Stimulated activated naive CD8-positive, alpha-beta T cell treated with anti-CD3 and anti-CD28 coated beads, Interleukin-15, amount 100 ng/mL, for 72 hours (primary cell): Measurements from ENCODE around the gene STRA6.

Experiments used
- ATAC-seq: fragments of 150-1000 bp; cut with Tn5 transposase; 2 replicates; pipeline ENCODE4 v1.10.0; 2021; ENCODE audit warnings: mild to moderate bottlenecking, moderate library complexity
- DNase-seq, 2 donors: peaks; one replicate each; pipeline ENCODE4 v3.0.0; 2021 to 2022
- H3K27ac Mint-ChIP-seq, 2 donors: one replicate each; pipeline ENCODE4 v1.8.0; 2022; ENCODE audit warnings: mild to moderate bottlenecking in 2 of 2, mixed read lengths in 2 of 2, moderate library complexity in 2 of 2
- H3K27me3 Mint-ChIP-seq: one replicate; pipeline ENCODE4 v1.8.0; 2022; ENCODE audit warnings: mixed read lengths
- H3K4me1 Mint-ChIP-seq: one replicate; pipeline ENCODE4 v1.8.0; 2022; ENCODE audit warnings: mild to moderate bottlenecking, mixed read lengths
- H3K4me3 Mint-ChIP-seq, 2 donors: one replicate each; pipeline ENCODE4 v1.8.0; 2022; ENCODE audit warnings: mild to moderate bottlenecking in 2 of 2, mixed read lengths in 2 of 2, moderate library complexity in 1 of 2
- H3K9me3 Mint-ChIP-seq, 2 donors: one replicate each; pipeline ENCODE4 v1.8.0; 2022; ENCODE audit warnings: mixed read lengths in 2 of 2

STRA6 gene

GRCh38 chr15:74202452-74203401 is at the start of gene STRA6:
Gene STRA6 (minus strand): TSS chr15:74202787. CDS start chr15:74202267, 520 bp downstream.
- H3K27ac Mint-ChIP-seq: peak within 1 kb of the TSS; percentile 55 to 85
- ATAC-seq: peak; percentile 55
- no peaks in the 10 kb centered on the region for H3K9me3 Mint-ChIP-seq

DNA sequence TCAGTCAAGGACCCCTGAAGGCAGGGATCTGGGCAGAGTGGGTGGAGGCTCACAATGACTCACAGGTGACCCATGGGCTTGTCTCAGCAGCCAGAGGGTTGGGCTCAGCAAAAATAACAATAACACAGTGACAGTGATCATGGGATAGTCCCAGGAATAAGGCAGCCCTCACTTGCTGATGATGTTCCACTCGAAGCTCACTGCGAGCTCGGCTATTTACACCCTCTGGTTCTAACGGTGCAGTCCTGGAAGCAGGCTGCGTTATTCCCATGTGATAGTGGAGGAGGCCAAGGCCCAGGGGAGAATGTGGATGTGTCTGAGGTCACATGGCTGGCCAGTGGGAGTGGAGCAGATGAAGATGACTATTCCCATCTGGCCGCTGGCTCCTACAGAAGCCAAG is 49.7 kb upstream of the STRA6 start:
- no peak for DNase-seq
- Mint-ChIP-seq H3K9me3 (no peaks in the 10 kb centered on the region), H3K4me3 (no peak overlapping the region), H3K27me3 (peaks cover 11% of the 10 kb centered on the region), H3K27ac (no peak overlapping the region), H3K4me1 (no peaks in the 10 kb centered on the region)
- no peak for ATAC-seq

More at GRCh38 chr15:74202452-74203401, at the start of gene STRA6:
- H3K27me3 Mint-ChIP-seq: peaks cover 14% of the 10 kb centered on the region
- H3K4me1 Mint-ChIP-seq: peaks cover 33% of the 10 kb centered on the region
- DNase-seq: no peak
- no peak within 1 kb of the TSS for H3K4me3 Mint-ChIP-seq

GRCh38 chr15:74251131-74251811 is 48.7 kb upstream of the STRA6 start:
- DNase-seq (no peak), ATAC-seq (no peak)
- Mint-ChIP-seq H3K27ac (no peak overlapping the region), H3K27me3 (peaks cover 11% of the 10 kb centered on the region), H3K9me3 (no peaks in the 10 kb centered on the region), H3K4me1 (no peaks in the 10 kb centered on the region), H3K4me3 (no peak overlapping the region)

- ATAC-seq (no peak), DNase-seq (no peak)
- no peaks in the 10 kb centered on the region for H3K9me3 Mint-ChIP-seq
- no peak overlapping the region for H3K4me3 Mint-ChIP-seq
- peaks cover 2% of the 10 kb centered on the region for H3K4me1 Mint-ChIP-seq
- H3K27ac Mint-ChIP-seq: no peak overlapping the region
- H3K27me3 Mint-ChIP-seq: peaks cover 13% of the 10 kb centered on the region
Observed at GRCh38 chr15:74250266-74250665, 47.7 kb upstream of the STRA6 start.

GRCh38 chr15:74245342-74245931 is 42.9 kb upstream of the STRA6 start:
- peak; percentile 56 for ATAC-seq
- peak overlapping the region in 1 of 2 donors; percentile 24 for H3K4me3 Mint-ChIP-seq

DNA sequence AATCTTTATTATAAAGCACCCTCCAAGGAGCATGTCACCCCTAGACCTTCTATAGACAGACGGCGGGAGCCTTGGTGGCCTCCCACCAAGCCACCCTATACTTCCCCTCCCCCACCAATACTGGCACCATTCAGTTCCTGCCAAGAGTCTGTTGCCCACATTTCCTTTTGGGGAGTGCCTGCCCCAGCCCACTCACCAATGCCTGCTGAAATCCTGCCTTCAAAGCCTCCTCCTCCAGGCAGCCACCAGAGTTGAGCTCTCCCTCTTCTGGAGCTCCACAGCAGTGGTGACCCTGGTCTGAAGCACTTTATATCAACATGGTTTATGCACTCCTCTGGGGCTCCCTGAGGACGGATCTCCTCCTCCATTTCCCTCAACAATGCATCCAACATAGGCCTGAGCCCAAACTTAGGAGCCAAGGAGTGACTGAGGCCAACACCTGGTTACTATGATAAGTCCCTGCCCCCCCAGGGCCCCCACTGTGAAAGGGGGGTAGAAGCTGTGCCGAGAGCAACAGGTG is 42.3 kb upstream of the STRA6 start:
- H3K27ac Mint-ChIP-seq: no peak overlapping the region
- H3K27me3 Mint-ChIP-seq: peaks cover 35% of the 10 kb centered on the region

More at GRCh38 chr15:74245342-74245931, 42.9 kb upstream of the STRA6 start:
- Mint-ChIP-seq H3K27me3 (peaks cover 35% of the 10 kb centered on the region), H3K9me3 (no peaks in the 10 kb centered on the region), H3K27ac (no peak overlapping the region), H3K4me1 (peaks cover 10% of the 10 kb centered on the region)
- peak in 1 of 2 donors; percentile 19 for DNase-seq

GRCh38 chr15:74243431-74243830 is 40.8 kb upstream of the STRA6 start:
- H3K4me3 Mint-ChIP-seq: no peak overlapping the region
- H3K4me1 Mint-ChIP-seq: peaks cover 10% of the 10 kb centered on the region
- no peak for ATAC-seq
- H3K27ac Mint-ChIP-seq: no peak overlapping the region
- DNase-seq: no peak
- H3K9me3 Mint-ChIP-seq: no peaks in the 10 kb centered on the region
- H3K27me3 Mint-ChIP-seq: peaks cover 35% of the 10 kb centered on the region

More for the DNA sequence above, 42.3 kb upstream of the STRA6 start:
- DNase-seq (no peak), ATAC-seq (no peak)
- H3K9me3 Mint-ChIP-seq: no peaks in the 10 kb centered on the region
- H3K4me1 Mint-ChIP-seq: peaks cover 10% of the 10 kb centered on the region
- H3K4me3 Mint-ChIP-seq: peak overlapping the region in 1 of 2 donors; percentile 24

GRCh38 chr15:74242441-74243185 is 40.0 kb upstream of the STRA6 start:
- H3K27ac Mint-ChIP-seq: peak overlapping the region in 1 of 2 donors; percentile 4
- no peaks in the 10 kb centered on the region for H3K9me3 Mint-ChIP-seq
- H3K4me1 Mint-ChIP-seq: peaks cover 10% of the 10 kb centered on the region
- no peak overlapping the region for H3K4me3 Mint-ChIP-seq
- DNase-seq (no peak), ATAC-seq (no peak)
- peaks cover 35% of the 10 kb centered on the region for H3K27me3 Mint-ChIP-seq

GRCh38 chr15:74240897-74241614 is 38.5 kb upstream of the STRA6 start:
- DNase-seq: no peak
- peak overlapping the region in 1 of 2 donors; percentile 42 for H3K27ac Mint-ChIP-seq
- ATAC-seq: no peak
- peaks cover 10% of the 10 kb centered on the region for H3K4me1 Mint-ChIP-seq
- no peak overlapping the region for H3K4me3 Mint-ChIP-seq
- no peaks in the 10 kb centered on the region for H3K9me3 Mint-ChIP-seq
- peaks cover 45% of the 10 kb centered on the region for H3K27me3 Mint-ChIP-seq

GRCh38 chr15:74240002-74240568 is 37.5 kb upstream of the STRA6 start:
- no peak overlapping the region for H3K4me3 Mint-ChIP-seq
- no peak overlapping the region for H3K27ac Mint-ChIP-seq
- peaks cover 7% of the 10 kb centered on the region for H3K4me1 Mint-ChIP-seq
- H3K27me3 Mint-ChIP-seq: peaks cover 41% of the 10 kb centered on the region
- no peak for DNase-seq
- no peaks in the 10 kb centered on the region for H3K9me3 Mint-ChIP-seq
- ATAC-seq: no peak

DNA sequence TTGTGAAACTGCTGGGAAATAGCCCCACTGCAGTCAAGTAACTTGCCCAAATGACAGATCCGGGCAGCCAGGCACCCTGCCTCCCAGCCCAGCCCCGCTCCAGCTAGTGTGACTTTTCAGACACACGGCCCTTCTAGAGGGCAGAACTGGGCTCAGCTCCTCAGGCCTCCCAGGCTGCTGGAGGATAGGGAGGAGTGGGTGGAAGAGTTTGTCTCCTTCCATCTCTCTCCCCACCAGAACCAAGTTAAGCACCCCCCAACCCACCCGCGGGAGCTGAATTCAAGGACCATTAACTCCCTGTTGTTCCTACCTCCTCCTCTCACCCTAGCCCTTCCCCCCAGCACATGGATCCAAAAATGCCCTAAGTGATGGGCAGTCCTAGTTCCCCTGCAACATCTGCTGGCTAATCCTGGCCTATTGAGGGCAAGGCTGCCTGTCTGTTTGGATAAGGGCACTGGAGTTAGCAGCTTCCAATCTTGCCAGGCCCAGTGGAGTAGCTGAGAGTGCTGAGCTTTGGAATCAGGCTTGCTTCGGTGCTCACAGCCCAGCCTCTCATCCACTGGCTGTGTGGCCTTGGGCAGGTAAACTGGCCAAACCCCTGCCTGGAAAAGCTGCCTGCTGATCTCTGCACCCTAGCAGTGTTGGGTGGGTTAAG is 36.6 kb upstream of the STRA6 start:
- no peaks in the 10 kb centered on the region for H3K4me1 Mint-ChIP-seq
- no peak for DNase-seq
- no peak overlapping the region for H3K4me3 Mint-ChIP-seq
- no peak for ATAC-seq
- peaks cover 33% of the 10 kb centered on the region for H3K27me3 Mint-ChIP-seq
- no peaks in the 10 kb centered on the region for H3K9me3 Mint-ChIP-seq
- H3K27ac Mint-ChIP-seq: no peak overlapping the region

- Mint-ChIP-seq H3K27me3 (peaks cover 12% of the 10 kb centered on the region), H3K4me1 (no peaks in the 10 kb centered on the region), H3K9me3 (no peaks in the 10 kb centered on the region), H3K4me3 (no peak within 1 kb of the TSS), H3K27ac (peak within 1 kb of the TSS; percentile 61 to 71)
- ATAC-seq (no peak), DNase-seq (no peak)
Observed at GRCh38 chr15:74235962-74236361, 33.4 kb upstream of the STRA6 start, which contains the start of gene CCDC33. Gene CCDC33 (plus strand): TSS chr15:74236326. CDS start chr15:74236720, 394 bp downstream.

GRCh38 chr15:74234598-74234875 is 31.9 kb upstream of the STRA6 start:
- Mint-ChIP-seq H3K4me1 (no peaks in the 10 kb centered on the region), H3K27ac (peak overlapping the region in 1 of 2 donors; percentile 71), H3K4me3 (no peak overlapping the region), H3K9me3 (no peaks in the 10 kb centered on the region), H3K27me3 (peaks cover 15% of the 10 kb centered on the region)
- DNase-seq (no peak), ATAC-seq (no peak)
